Pulmonary artery endothelial cell (primary cell): ENCODE results near the gene OR5B17. TPM values are rescaled to one million over a fixed set of nuclear protein-coding genes. Genes with fewer than 3 reads are reported as not detected.
"Not testable (repeated sequence)": the region's sequence is repeated elsewhere in the genome, so short reads cannot be mapped to it uniquely, and the experiment has no call there.

Experiments
- DNase-seq: peaks from one replicate; pipeline ENCODE4 v3.0.0-alpha.2; 2011; ENCODE audit warnings: low read depth, low spot score
- total RNA-seq: library from RNA; depleted of rRNA; stranded (reverse); fragments of >200 nt; gene quantifications from 2 replicates; pipeline ENCODE4 v1.2.3, GENCODE V29; 2014

OR5B17 gene
- not detected in 2 replicates for total RNA-seq

DNA sequence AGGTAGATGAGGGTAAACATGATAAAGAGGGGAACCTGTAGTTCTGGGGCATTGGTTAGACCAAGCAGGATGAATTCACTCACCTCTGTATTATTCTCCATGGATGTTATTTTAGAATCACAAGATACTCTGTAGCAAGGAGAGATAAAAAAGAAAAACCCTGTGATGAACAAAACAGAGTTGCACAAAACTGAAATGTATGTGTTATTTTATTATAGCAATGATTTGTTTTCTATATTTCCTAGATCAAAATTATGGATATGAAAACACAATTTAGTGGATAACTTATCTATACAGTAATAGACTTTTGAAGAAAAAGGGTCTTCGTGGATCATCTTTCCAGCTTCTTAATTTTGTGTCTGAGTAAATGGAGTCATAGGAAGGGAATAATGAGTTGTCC is at the start of gene OR5B17:
TSS of gene OR5B17 (minus strand) at position 101 of the 400 bp plus-strand sequence. CDS start at position 101, 0 bp downstream.
- no peak for DNase-seq

DNA sequence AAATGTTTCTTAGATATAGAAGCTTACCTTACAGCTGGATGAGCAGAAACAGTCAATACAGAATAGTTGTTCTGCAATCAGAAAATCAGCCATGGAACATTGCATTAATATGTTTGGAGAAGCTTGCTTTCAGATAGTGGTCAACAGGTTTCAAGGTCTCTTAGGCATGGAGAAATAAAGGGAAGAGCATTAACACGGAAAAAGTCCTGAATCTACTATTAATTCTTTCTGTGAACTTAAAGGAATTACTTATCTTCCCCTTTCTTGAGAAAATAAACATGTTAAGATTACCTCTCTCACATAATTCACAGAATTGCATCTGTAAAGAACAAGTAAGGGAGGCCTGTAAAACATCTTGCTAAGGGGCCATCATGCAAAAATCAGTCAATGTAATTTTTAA is 47.9 kb upstream of the OR5B17 start, which contains the start of gene OR5B3:
TSS of gene OR5B3 (minus strand) at position 101 of the 400 bp plus-strand sequence. CDS start 3,465 bp downstream, outside the sequence.
- DNase-seq: no peak

DNA sequence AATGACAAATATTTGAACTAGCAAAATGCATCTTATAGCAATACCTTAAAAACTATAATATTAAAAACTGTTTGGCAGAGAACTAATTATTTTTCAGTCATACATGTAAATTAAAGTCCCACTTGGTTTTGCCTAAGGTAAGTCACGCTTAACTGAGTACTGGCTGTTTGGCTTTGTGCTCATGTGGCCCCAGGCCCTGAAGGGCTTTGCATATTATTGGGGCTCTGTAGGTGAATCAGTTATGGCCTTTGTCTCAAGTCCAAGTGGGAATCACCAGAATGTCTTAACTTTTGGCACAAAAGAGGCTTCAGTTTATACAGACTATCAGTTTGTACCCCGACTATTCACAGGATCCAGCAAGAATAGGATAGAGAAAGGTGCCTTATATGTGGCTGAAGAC is 40.8 kb upstream of the OR5B17 start:
- DNase-seq: not testable (repeated sequence)

DNA sequence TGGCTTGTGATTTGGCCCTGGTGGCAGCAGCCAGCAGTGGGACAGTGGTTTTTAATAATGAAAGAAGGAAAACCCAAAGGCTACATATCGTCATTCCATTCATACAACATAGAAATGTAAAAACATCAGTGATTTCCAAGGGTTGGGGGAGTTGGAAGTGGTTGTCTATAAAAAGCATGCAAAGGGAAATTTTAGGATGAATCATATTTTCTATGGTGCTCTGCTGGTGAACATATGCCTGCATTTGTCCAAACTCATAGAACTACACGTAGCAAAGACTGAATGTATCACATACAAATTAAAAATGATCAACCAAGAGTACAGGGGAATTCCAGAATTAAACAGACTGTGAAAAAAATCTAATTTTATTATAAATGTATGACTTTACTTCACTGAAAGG is 36.7 kb upstream of the OR5B17 start:
- no peak for DNase-seq

DNA sequence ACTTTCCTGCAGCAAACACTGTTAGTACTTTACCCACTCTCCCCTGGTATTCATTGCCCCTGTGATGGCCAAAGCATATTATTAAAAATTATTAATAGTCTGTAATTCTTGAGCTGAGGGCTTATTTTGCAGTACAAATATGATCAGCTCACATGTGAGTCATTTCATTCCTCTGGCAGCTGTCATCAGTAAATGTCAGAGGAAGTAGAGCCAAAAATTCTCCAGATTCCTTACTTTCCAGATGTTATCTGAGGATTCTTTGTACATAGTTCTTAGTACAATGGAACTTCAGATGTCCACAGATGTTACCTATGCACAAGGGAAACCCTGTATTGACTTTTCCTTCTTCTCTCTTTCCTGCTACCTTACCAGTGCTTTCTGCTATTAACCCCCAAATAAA is 35.3 kb upstream of the OR5B17 start:
- peak; percentile 82 for DNase-seq

DNA sequence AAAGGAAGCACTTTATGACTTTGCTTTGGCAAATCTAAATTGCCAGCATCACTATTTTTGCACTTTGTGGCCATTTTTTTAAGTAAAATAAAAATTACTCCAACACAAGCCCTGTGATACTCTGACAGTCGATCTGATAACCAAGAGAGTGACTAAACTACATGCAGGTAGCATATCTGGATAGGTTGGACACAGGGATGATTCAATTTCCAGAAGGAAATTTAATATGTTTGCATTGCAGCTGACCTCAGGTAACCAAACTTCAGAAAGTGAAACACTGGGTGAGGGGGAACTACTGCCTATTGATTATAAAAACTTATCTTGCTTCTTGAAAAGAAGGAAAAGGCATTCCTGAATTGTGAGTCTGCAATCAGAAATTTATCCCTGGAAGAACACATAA is 33.9 kb upstream of the OR5B17 start:
- no peak for DNase-seq

DNA sequence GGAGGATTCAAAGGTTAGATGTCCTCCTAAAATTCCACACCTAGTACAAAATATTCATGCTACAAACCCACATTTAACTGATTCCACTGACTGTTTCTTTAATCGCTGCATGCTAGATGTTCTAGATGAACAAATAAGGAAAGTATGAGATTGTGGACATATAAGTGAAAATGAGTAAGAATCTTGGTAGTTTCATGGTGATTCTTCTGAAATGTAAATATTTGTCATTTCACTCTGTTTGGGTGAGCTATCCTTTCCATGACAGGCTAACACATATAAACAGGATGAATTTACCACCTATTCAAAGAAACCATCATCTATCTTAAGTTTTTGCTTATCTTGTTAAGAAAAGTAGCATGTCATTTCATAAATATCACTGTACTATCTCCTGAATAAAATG is 33.0 kb upstream of the OR5B17 start:
- no peak for DNase-seq

DNA sequence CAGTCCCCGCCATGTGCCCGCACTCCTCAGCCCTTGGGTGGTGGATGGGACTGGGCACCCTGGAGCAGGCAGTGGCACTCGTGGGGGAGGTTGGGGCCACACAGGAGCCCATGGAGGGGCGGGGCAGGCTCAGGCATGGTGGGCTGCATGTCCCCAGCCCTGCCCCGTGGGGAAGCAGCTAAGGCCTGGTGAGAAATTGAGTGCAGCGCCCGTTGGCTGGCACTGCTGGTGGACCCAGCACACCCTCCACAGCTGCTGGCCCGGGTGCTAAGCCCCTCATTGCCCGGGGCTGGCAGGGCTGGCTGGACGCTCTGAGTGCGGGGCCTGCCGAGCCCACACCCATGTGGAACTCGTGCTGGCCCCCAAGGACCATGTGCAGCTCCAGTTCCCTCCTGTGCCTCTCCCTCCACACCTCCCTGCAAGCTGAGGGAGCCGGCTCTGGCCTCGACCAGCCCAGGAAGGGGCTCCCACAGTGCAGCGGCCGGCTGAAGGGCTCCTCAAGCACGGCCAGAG is 31.7 kb upstream of the OR5B17 start:
- DNase-seq: no peak

DNA sequence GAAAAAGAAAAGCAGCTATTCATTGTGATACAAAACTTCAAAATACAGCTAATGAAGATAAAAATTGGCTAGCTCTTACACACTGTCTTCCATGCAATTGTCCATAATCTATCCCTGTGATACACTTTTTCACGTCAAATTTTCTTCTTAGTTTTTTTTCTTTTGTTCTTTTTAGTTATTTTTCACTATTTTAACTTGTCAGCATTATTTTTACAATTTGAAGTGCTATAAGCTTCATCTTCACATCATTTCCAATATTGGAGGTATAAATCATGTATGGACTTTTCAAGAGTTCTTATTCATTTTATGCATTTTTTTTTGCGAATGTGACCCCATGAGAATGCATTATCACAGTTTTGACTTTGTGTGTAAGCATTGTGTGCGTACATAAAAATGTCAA is 4.1 kb downstream of the OR5B17 start:
- no peak for DNase-seq

DNA sequence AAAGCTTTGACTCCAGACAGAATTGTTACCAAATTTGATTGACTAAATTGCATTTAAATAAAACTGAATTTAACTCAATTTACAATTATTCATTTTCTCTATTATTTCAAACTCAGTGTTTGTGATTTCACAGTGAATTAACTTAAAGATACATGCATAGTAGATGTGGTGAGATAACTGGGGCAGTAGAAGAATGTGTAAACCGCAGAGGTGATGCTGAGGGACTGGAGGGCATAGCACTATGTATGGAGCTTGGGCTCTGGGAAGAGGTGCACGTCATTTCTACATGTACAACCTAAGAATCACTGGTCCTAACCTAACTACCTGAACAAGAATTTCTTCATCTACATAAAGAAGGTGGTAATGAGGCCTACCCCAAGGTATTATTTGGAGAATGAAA is 13.7 kb downstream of the OR5B17 start:
- no peak for DNase-seq

DNA sequence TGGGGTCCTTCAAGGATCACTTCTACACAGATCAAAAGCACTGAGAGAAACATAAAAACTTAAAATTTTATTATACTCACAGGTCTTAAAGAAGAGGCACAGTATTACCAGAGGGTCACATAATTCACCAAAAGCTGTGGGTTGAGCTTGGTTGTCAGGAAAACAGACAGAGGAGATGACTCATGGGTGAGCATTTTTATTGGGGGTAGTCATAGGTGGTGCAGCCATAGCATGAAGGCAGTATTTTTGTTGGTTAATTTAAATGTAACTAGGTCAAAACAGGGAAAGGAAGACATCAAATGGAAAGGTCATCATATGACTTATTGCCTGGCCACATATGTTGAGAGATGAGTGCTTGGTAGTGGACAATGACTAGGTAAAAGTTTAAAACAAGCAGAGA is 24.2 kb downstream of the OR5B17 start:
- DNase-seq: peak; percentile 56

DNA sequence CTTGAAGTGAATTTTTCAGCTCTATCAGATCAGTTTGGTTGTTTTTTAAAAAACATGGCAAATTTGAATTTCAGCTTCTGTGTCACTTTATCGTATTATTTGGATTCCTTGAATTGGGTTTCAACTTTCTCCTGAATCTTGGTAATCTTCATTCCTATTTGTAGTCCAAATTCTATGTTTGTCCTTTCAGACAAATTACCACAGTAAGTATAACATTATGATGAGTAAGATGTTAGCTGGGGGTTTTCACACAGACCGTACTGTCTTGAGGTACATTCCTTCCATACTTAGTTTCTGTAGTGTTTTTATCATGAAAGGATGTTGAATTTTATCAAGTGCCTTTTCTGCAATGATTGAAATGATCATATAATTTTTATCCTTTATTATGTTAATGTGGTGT is 28.0 kb downstream of the OR5B17 start:
- no peak for DNase-seq

DNA sequence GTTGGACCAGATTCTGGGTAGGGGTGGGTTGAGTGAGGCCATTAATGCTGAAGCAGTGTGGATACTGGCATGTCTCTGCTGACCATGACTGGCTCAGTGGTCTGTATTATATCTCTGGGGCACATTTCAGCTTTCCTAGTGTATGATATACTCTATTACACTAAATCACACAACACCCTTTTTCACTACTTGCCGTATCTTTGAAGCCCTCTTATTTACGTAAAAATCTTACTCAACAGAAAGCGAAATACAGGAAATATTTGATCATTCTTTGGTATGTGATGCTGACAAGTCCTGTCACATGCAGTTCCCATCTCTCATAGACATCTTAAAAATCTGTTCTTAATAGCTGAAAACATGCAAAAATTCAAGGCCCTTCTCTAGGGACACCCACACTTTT is 40.3 kb downstream of the OR5B17 start:
- DNase-seq: no peak

DNA sequence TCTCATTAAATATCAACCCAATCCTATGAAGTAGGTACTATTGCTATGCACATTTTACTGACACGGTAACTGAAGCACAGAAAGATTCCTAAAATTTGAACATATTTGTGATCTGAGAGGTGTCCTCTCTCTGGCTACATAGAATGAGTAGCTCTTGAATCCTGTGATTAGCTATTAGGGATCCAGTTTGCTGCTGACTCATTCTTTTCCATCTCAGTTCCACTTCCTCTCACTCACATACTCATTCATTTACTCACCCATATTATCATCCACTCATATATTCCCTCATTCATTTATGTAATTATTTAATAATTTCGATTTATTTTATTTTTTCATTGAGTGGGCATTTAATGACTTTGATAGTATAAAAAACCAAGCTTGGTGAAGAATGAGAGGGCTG is 42.7 kb downstream of the OR5B17 start:
- DNase-seq: peak; percentile 5

Other genes with a start within 250 kb of the OR5B17 start
- gene OR9I1, start 233.5 kb downstream of the OR5B17 start, total RNA-seq: not detected in 2 replicates
- not detected in 2 replicates for gene OR9Q2, start 170.0 kb downstream of the OR5B17 start, total RNA-seq
- gene OR1S2, start 154.9 kb downstream of the OR5B17 start, total RNA-seq: not detected in 2 replicates
- gene OR1S1, start 146.3 kb downstream of the OR5B17 start, total RNA-seq: not detected in 2 replicates
- gene OR10Q1, start 130.2 kb downstream of the OR5B17 start, total RNA-seq: not detected in 2 replicates
- not detected in 2 replicates for gene OR10W1, start 90.8 kb downstream of the OR5B17 start, total RNA-seq
- gene OR5B3, start 47.8 kb upstream of the OR5B17 start, total RNA-seq: not detected in 2 replicates
- not detected in 2 replicates for gene OR5B2, start 69.1 kb upstream of the OR5B17 start, total RNA-seq
- gene OR5B12, start 83.2 kb upstream of the OR5B17 start, total RNA-seq: not detected in 2 replicates
- gene OR5B21, start 149.0 kb upstream of the OR5B17 start, total RNA-seq: not detected in 2 replicates
- gene LPXN, start 216.8 kb upstream of the OR5B17 start, total RNA-seq: 4.0 and 6.0 TPM in 2 replicates
- 56.0 and 63.4 TPM in 2 replicates for gene ZFP91, start 220.0 kb upstream of the OR5B17 start, total RNA-seq